ENCODE measurements around the gene CAPN8.

The CAPN8 gene

DNA sequence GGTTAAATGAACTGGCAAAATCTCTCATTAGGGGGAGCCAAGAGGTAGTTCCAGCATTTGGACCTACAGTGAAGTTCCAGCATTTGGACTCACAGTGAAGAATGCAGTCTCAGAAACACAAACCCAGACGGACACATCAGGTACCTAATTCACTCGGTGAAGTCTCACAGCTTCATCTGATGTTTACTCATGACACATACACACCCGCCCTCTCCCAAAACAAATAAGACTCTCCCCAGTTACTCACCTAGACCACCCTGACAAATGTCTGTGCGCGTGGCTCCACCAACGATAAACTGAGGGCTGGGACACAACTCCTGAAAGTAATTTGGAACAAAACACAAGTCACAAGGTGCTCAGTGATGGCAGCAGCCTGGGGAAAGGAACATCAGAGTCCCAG, 11.4 kb downstream of the CAPN8 start:
- DNase-seq (ENCODE audit: low read depth in 2 of 2) = no peak

DNA sequence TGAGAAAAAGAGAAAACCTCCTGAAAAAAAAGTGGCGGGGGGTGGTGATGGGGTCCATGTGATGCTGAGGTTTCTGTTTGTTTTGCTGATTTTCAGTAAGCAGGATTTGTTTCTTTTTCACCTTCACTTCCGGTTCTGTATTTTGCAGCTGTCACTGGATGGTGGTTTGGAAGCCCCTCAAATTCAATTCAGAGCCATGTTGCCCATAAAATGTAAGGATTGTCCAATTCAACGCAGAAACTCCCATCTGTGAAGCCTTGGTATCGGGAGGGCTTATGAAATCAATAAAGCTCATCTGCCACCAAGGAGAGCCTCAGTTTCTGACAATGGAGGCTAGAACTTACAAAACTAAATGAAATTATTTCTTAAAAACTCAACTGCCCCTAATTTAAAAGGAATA, 12.1 kb downstream of the CAPN8 start:
- DNase-seq (ENCODE audit: low read depth in 2 of 2) = no peak

DNA sequence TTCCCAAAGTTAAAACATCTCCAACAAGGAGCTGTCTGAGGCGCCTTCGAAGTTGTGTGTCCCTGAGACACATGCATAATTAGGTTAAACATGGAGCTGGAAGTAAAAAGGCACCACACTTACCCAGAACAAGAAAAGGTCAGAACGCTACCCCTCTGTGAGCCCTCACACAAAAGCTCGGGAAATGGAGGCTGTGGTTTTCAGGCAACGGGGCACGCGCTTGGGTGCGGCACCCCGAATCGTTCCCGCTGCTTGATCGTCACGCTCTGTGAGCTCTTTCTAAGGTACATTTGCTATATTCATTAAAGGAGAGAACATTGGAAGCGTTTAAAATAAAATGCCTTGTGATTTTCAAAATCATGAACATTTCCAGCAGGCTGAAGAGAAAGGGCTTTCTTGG, 12.5 kb downstream of the CAPN8 start:
- DNase-seq (ENCODE audit: low read depth in 2 of 2) = no peak

DNA sequence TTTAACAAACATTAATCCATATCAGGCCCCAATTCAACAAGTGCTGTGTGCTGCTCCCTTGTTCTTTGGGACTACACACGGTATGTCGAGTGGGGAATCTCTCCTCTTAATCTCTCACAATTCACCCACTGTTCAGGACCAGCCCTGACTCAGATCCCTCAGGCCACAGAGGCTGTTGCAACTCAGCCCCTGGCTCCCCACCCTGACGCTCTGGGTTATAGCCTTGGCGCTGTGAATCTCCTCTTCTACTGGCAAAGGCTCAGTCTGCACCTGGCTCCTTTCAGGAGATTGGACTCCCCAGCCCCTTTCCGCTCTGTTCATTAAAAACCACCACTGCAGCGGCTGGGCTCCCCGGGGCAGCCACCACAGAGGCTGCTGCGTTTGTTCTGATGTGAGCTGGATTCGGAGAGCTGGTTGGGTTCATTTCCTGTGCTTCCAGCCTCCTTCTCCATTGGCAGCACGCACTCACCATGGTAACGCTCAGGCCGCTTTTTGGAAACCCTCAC, 13.0 kb downstream of the CAPN8 start:
- no peak for DNase-seq (ENCODE audit: low read depth in 2 of 2)

DNA sequence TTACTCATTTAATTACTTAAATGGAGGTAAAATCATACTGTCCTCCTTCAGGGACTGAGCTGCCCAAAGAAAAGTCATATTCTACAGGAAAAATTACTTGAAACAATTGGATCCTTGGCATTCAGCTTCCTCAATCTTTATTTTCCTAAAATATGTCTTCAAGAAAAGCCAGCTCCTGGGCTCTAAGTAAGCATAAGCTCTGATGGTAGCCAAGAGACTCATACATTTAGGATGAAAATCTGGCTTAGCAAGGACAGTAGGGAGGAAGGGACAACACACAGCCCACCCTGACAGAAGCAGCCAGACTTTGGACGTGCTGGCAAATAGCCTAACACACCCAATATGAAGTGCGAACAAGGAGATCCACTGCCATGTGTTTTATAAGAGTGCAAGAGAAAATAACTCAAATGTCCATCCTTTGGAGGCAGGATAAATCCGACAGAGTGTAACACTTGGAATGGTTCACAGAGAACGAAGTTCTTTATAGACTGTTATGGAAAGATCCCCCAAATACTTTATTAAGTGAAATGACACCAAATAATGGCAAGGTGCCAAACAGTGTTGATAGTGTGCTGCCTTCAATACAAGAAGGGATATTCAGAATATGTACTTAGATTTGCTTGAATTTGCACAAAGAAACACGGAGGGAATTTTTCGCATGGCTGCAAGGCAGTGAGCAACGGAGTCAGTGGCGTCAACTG, 14.1 kb downstream of the CAPN8 start:
- no peak for DNase-seq (ENCODE audit: low read depth in 2 of 2)

DNA sequence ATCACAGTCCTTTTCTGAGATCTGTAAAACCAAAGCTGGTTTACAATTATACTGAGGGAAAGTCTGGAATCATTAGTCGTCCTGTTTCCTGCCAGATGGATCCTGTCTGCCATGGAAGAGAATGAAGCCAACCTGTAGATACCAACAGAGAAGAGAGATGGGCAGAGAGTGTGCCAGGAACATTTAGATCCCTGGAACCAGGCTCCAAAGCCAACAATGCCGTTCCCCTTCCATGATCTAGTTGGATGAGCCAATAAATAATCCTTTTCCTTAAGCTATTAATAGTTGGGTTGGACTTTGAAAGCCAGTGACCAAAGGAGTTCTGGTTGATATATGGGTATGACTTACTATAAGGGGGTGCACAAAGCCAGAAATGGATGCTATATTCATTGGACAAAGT, 15.0 kb downstream of the CAPN8 start:
- no peak for DNase-seq (ENCODE audit: low read depth in 2 of 2)

DNA sequence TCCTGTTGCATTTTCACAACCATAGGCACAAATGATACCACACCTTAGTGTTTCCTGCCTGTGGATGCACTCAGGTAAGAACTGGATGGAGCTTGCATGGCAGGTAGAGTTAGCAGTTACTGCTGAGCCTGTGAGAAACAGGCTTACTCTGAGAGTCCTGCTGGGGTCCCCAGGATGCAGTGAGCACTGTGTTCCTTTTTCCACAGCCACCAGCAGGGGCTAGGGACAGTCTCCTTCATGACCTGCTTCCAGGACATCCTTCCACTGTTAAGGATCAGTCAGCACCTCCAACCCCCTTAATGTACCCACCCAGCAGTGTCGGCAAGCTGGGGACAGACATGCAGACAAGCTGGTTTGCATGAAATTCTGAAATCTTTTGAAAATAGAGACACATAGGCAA, 16.3 kb downstream of the CAPN8 start:
- no peak for DNase-seq (ENCODE audit: low read depth in 2 of 2)

DNA sequence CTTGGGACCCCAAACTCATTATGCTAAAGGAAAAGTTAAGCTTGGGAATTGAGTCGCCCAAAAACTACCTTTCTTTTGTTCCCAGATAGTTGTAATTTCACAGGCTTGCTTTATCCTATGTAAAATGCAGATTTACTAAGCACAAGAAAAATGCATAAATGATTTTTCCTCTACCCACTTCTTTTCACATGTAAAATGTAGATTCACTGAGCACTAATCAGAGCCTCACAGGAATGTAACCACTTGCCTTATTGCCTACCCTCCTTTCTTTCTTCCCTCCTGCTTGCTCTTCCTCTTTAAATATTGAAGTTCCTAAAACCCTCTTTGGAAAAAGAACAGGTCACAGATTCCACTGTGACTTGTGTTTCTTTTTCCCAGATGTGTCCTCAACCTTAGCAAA, 18.3 kb downstream of the CAPN8 start:
- no peak for DNase-seq (ENCODE audit: low read depth in 2 of 2)

DNA sequence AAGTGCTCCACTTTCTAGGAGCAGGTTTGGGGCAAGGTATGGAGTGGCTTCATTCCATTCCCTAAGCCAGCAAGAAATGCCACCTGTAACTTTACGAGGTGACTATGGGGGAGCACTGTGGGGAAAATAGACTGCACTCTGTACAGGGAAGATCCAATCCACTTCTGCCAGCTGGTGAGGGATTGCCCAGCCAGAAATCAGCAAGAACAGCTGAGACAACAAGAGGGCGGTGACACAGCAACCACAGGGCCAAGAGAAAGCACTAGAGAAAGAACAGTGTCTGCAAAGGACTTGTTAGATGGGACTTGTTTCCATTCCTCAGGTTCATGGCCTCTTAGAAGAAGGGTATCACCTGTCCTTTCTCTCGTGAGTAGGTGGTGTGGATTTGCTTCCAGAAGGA, 19.6 kb downstream of the CAPN8 start:
- no peak for DNase-seq (ENCODE audit: low read depth in 2 of 2)

DNA sequence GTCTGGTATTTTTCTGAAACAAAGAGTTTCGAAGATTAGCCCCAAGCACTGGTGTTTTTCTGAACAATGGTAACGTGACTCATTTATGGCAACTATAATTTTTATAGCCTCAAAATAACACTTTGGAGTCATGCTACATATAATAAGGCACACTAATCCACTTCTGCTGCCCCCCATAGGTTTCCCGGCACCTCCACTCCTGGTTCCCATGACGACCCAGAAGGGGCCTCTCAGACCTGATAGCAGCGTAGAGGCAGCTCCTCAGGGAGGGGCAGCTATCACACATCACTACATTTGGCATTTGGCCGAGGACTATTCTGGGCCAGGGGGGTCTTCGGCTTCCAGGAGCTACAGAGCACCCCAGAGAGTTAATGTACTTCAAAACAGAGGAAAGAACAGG, 23.3 kb downstream of the CAPN8 start:
- DNase-seq (ENCODE audit: low read depth in 2 of 2) = no peak

DNA sequence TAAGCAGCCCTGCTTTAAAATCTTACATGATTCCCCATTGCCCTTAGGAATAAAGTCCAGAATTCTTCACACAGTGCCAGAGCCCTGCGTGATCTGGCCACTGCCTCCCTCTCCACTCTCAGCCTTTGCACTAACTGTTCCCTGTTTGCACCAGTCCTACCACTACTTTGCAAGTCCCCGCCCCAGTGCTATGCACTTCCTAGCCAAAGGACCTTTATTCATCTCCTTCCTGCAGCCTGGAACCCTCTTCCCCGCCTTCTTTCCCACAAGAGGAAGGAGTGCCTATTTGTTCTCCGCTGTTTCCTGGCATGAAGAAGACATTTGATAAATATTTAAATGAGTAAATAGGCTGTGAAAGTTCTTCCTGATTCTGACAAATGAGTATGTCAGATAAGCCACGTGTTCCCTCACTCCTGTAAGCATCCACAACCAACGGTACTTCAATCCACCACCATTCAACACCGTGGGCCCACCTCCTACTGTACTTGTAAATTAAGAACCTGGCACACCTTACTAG, 23.9 kb downstream of the CAPN8 start:
- no peak for DNase-seq (ENCODE audit: low read depth in 2 of 2)

DNA sequence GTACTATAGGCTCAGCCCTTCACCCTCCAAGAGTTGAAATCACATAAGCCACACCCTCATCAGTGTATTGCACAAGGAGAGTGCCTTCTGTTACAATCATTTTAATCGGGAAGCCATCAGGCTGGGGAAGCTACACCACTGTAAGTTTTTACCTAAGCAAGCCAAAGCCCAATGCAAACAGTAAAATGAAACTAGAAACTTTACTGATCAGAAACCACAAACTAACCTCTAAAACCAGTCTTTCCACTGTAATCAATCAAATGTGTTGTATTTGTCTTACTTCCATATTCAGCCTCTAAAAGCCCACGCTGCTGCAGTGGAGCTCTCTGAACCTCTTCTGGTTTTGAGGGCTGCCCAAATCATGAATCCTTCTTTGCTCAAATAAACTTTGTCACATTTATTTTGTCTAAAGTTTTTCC, 26.2 kb downstream of the CAPN8 start:
- no peak for DNase-seq (ENCODE audit: low read depth in 2 of 2)

DNA sequence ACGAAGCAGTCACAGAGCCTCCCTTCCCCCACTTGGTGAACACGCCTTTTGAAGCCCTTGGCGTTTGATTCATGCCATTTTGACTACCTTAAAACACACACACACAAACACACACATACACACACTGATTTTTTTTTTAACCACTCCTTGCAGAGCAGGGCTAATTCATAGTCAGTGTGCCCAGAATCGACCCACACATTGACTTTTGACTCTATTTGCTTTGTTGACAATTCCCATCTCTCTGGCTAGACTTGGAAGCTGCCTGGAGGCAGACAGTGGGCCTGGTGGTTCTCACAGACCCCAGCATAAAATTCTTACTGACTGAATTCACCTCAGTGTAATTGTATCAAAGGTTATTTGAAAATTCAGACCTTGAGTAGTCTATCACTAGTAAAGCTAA, 30.3 kb downstream of the CAPN8 start:
- DNase-seq (ENCODE audit: low read depth in 2 of 2) = no peak

DNA sequence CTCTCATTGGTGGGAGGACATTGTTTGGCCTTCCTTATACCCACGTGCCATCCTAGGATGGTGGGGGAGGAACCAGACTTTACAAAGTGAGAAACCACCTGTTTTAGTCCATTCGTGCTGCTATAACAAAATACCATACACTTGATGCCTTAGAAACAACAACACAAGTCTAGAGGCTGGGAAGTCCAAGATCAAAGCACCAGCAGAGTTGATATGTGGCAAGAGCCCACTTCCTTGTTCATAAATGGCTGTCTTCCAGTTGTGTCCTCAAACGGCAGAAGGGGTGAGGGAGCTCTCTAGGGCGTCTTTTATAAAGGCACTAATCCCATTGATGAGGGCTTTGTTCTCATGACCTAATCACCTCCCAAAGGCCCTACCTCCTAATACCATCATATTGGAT, 31.1 kb downstream of the CAPN8 start:
- no peak for DNase-seq (ENCODE audit: low read depth in 2 of 2)

DNA sequence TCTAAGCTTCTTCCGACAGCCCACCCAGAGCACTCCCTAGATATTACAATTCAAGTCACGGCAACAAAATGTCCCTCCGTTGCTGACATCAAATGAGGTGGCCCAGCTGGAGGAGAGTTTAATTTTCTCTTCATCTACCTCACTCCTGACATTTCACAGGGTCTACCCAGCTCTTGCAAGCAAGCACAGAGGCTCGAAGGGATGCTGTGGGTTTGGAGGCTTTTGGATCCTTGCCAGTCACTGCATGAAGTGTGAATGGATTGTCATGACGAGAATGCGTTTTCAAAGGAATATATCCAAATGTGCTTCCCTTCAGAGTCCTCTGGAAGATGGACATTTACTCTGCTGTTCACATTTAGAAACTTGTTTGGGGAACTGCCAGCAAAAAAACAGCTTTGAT, 33.5 kb downstream of the CAPN8 start:
- no peak for DNase-seq (ENCODE audit: low read depth in 2 of 2)

DNA sequence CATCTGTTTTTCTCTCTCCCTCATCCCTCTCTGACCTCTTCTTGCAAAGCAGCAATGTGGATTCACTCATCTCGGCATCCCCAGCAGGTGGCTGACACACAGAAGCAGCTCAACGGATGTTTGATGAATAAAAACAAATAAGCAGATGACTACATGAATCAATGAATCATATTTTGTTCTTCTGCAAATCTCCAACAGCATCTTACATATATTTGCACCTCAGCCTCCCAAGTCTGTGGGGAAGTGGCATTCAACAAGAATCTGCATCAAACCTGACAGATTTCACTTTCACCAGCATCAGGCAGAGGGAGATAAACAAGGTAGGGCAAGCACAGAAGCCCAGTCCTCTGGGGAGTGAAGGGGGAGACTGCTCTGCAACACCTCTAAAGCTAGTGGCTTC, 34.0 kb downstream of the CAPN8 start:
- no peak for DNase-seq (ENCODE audit: low read depth in 2 of 2)

DNA sequence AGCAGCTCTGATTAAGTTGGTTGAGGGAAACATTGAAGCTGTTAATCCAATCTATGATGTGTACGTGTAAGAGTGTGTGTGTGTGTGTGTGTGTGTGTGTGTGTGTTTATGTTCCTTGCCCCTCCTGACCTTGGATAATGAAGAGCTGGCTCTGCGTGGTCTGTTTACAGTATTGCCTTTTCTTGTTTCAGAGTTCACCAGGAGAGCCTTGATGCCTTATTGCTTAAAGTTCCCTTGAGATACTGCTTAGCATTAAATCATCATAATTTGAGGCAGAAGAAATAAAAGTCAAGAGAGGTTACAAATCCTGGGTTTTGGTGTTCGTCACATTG, 36.4 kb downstream of the CAPN8 start:
- no peak for DNase-seq (ENCODE audit: low read depth in 2 of 2)

DNA sequence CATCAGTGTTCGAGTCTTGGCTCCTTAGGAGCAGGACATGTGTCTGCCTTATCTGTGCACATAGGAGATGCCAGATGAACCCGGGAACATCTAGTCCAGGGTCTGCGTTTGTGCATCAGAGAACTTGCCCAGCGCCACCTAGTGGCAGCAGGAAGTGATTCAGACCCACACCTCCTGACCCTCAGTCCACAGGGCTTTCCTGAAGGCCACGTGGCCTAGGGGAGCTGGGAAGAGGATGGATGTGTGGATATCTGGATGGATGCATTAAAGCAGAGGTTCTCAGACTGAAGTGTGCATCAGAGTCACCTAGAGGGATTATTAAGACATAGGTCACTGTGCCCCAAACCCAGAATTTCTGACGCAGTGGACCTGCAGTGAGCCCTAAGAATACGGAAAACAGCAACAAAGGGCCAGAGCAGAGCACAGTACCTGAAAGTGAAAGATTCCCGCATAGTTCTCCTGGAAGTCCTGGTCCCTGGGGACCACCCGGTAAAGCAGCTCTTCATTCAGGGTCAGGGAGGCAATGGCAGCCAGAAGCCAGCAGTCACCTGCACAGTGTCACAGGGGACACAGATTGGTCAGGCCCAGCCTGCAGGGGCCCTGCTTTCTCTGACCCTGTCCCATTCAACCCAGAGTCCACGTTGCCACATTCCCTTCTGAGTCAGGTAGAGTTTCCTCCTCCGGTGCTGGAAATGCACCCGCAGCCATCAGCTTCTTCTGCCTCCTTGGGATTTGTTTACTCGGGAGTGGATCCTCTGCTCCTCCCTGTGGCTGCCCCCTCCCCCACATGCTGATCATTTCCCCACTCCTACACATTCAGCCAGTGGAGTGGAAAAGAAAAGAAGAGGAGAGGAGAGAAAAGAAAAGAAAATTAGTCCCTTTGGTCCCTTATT, 37.0 kb downstream of the CAPN8 start:
- DNase-seq (ENCODE audit: low read depth in 2 of 2) = peak; percentile 35 to 52

DNA sequence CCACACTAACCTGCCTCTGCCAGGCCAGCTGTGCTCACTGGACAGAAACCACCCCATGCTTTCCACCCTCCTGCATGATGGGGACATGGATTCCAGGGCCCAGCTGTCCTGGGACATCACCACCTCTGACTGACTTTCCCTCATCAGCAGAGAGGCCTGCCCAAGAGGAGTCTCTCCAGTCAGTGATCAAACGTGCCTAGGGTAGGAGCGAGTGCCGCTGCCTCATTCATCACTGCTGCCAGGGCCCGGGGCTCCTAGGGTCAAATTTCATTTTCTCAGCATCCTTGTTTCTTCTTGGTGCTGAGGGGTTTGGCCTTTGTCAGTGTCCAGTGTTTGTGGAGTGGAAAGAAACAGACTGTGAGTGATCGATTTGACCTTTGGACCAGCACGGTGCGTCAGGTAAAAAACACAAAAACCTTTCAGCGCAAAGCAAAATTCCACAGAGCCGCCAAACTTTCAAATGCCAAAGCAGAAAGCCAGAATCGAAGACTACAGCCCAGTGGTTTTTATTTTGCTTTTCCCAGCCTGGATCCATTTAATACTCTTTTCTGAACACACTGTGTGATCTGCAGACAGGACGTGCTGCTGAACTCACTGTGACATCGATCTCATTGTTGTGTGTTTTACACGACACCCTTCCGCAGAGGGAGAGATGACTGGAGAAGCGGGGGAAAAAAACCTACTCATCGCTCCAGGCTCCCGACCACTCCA, 43.2 kb downstream of the CAPN8 start:
- no peak for DNase-seq (ENCODE audit: low read depth in 2 of 2)

DNA sequence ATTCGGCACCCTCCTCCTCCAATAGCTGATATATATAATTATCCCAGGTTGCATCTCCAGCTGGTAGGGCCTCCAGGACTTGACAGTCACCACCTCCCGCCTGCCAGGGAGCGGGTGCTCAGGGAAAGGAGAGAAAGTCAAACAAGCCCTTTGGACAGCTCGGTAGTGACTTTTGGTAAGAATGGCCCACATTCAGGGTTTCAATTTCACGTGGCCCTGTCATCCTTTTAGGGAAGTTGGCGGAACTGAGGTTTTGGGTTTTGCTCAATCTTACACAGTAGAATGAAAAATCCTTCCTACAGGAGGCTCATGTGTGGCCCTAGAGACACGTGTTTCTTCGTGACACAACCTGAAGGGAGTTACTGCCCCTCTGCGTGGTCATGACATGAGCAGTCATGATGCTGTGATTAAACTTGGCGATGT, 44.2 kb downstream of the CAPN8 start:
- DNase-seq (ENCODE audit: low read depth in 2 of 2) = no peak

DNA sequence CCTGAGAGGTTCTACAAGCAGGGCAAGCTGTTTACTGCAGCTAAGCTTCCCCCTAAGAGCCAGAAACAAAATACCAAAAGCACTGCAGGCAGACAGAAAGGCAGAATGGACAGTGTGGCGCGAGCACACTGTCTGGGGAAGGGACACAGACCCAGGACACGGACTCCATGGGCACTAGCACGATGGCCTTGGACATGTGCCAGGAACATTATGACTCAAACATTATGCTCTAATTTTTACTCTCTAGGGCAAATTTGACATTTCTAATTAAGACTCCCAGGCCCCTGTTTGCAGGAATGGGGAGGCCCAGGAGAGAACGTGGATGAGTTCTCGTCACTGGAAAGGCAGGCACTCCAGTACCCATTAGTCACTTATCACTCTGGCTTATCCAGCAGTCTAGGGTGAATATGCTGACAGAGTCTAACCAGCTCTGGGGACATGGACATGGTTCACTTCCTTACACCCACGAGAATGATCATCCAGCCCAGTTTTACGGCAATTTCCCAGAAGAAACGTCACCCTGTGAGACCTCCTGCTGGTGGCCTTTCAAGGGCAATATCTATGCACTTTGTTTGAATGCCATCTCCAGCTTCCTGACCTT, 45.1 kb downstream of the CAPN8 start:
- DNase-seq (ENCODE audit: low read depth in 2 of 2) = no peak

DNA sequence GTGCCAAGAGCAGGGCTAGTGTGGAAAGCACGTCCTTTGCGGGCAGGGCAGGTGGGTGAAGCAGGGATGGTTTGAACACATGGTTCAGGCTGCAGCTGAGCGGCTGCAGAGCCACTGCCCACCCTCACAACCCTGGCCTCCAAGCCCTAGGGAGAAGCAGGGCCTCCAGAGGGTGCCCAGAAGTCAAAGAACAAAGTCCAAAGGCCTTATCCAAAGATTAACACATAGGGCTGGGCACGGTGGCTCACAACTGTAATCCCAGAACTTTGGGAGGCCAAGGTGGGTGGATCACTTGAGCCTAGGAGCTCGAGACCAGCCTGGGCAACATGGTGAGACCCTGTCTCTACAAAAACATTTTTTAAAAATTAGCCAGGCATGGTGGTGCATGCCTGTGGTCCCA, 46.8 kb downstream of the CAPN8 start:
- no peak for DNase-seq (ENCODE audit: low read depth in 2 of 2)
